Muscle layer of colon (tissue), 2 donors: ENCODE results near the gene ENTPD3.
A peak's percentile ranks its signal among the peaks of the same experiment; 100 is the strongest.

Source experiments
- H3K27ac ChIP-seq: one replicate; pipeline ENCODE4 v1.7.0; 2013; ENCODE audit warnings: low read depth, mild to moderate bottlenecking, low read length, moderate library complexity
- H3K27me3 ChIP-seq, 2 donors: one replicate each; pipeline ENCODE4 v1.7.0; 2013; ENCODE audit warnings: low read length in 2 of 2, mild to moderate bottlenecking in 2 of 2; ENCODE audit not compliant: insufficient read depth in 2 of 2, control insufficient read depth in 1 of 2
- H3K36me3 ChIP-seq: one replicate; pipeline ENCODE4 v1.7.0; 2013; ENCODE audit warnings: mild to moderate bottlenecking, low read length; ENCODE audit not compliant: insufficient read depth
- H3K4me1 ChIP-seq: one replicate; pipeline ENCODE4 v1.7.0; 2013; ENCODE audit warnings: mild to moderate bottlenecking, low read length; ENCODE audit not compliant: insufficient read depth
- H3K4me3 ChIP-seq, 2 donors: one replicate each; pipeline ENCODE4 v1.7.0; 2013; ENCODE audit warnings: low read length in 2 of 2, low read depth in 1 of 2, mild to moderate bottlenecking in 1 of 2, moderate library complexity in 1 of 2
- H3K9ac ChIP-seq: one replicate; pipeline ENCODE4 v1.7.0; 2013; ENCODE audit warnings: low read length
- H3K9me3 ChIP-seq: one replicate; pipeline ENCODE4 v1.7.0; 2013; ENCODE audit warnings: mild to moderate bottlenecking, low read length
- donor health status: abdominal sarcoma.
- donor health status: Adenocarcinoma of cecum.

ENTPD3 gene

DNA sequence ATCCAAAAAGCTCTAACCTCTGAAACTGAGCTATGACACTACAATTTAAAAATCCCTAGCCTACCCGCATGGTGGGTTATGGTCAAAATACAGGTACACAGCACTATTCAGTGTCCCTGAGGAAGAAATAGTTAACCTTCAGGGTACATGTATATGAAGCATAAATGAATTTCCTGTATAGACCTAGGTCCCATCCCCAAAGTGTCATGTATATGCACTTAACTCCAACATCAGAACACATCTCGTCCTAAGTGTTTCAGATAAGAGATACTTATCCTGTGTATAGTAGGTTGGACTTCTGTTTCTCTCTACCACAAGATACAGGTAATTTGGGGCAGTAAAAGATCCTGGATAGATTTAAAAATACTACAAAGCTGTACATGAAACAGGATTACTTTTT is 76.6 kb downstream of the ENTPD3 start:
- H3K4me3 ChIP-seq, result no peak overlapping the region
- H3K36me3 ChIP-seq, result peaks cover 35% of the 10 kb centered on the region
- H3K9me3 ChIP-seq, result no peaks in the 10 kb centered on the region
- peaks cover 7% of the 10 kb centered on the region for H3K4me1 ChIP-seq
- H3K27me3 ChIP-seq, result no peaks in the 10 kb centered on the region
- H3K9ac ChIP-seq, result no peak overlapping the region
- no peak overlapping the region for H3K27ac ChIP-seq

DNA sequence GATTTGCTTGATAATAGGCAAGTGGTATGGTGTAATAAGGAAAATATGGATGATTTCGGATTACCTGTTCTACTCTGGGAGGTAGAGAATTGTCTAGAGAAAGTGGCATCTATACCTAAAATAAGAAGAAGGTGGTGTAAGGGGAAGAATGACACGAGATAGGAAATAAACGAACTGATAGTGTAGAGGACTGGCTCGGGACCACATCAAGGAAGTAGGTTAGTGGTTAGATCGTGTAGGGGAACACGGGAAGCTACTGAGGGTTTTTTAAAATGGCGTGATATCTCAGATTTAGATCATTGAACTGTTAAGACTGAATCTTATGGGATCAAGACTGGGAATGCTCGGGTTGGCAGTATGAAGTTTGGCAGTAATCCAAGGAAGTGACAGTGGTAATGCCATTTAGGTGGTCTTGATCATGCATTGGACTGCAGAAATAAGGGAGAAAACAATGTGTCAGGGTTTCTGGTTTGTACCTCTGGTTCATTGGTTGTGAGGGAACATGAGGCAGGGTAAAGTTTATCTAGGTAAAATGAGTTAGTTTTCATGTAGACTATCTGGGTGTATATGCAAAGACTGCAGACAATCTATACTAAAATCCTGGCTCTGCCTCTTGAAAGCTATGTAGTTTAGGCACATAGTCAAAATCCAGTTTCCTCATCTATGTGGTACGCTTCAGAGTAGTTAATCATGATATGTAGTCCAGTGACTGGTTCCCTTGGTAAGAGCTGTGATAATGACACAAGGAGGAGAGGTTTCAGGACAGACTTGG is 77.5 kb downstream of the ENTPD3 start:
- no peaks in the 10 kb centered on the region for H3K9me3 ChIP-seq
- H3K9ac ChIP-seq, result no peak overlapping the region
- H3K27ac ChIP-seq, result no peak overlapping the region
- H3K4me1 ChIP-seq, result no peaks in the 10 kb centered on the region
- H3K27me3 ChIP-seq, result no peaks in the 10 kb centered on the region
- peaks cover 27% of the 10 kb centered on the region for H3K36me3 ChIP-seq
- no peak overlapping the region for H3K4me3 ChIP-seq

DNA sequence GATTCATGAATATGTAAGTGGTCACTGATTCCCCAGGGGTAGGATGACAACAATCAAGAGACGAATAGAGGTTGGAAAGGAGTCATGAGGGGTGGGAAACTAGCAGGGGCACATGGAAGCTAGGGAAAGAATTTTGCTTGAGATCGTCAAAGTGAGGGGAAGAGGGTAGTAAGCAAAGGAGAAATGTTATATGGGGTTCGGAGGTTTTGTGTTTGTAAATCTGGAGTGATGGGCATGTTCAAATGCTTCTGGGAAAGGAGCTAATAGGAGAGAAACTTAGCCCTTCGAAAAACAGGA is 78.1 kb downstream of the ENTPD3 start:
- H3K36me3 ChIP-seq, result peaks cover 23% of the 10 kb centered on the region
- no peak overlapping the region for H3K9ac ChIP-seq
- H3K4me1 ChIP-seq, result no peaks in the 10 kb centered on the region
- no peak overlapping the region for H3K4me3 ChIP-seq
- H3K27me3 ChIP-seq, result no peaks in the 10 kb centered on the region
- H3K9me3 ChIP-seq, result no peaks in the 10 kb centered on the region
- H3K27ac ChIP-seq, result no peak overlapping the region

DNA sequence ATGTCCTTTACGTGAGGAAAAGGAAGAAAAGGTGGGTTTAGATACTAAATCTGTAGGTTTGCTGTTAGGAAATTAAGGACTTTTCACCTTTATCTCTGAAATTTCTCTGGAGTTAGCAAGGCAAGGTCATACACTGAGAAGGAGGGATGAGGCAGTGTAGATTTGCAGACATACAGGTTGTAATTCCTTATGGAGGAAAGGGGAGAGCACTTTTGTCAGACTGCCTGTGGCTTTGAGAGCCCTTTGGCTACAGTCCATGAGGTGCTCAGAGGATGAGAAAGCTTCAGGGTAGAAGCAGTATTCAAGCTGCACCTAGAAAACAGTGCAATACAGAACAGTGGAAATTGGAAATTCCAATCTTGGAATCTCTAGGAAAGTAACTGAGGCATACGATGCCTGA is 78.5 kb downstream of the ENTPD3 start:
- peaks cover 19% of the 10 kb centered on the region for H3K36me3 ChIP-seq
- no peak overlapping the region for H3K4me3 ChIP-seq
- no peaks in the 10 kb centered on the region for H3K27me3 ChIP-seq
- no peaks in the 10 kb centered on the region for H3K9me3 ChIP-seq
- no peak overlapping the region for H3K27ac ChIP-seq
- no peaks in the 10 kb centered on the region for H3K4me1 ChIP-seq
- no peak overlapping the region for H3K9ac ChIP-seq

DNA sequence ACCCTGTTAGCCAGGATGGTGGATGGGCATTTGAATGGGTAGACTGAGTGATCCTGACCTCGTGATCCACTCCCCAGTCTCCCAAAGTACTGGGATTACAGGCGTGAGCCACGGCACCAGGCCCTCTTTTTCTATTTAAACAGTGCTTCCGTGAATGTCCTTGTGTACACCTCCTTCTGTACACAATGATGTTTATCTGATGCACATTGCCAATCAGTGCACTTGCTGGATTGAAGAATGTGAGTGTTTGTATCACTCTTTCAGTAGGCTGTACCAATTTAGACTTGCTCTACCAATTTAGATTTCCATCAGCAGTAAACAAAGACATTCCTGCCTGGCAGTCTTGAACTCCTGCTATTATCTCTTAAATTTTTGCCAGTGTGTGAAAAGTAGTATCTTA is 81.0 kb downstream of the ENTPD3 start:
- Histone ChIP-seq H3K36me3 (peaks cover 14% of the 10 kb centered on the region), H3K27me3 (no peaks in the 10 kb centered on the region), H3K9me3 (no peaks in the 10 kb centered on the region), H3K4me3 (no peak overlapping the region), H3K9ac (no peak overlapping the region), H3K27ac (no peak overlapping the region), H3K4me1 (no peaks in the 10 kb centered on the region)

DNA sequence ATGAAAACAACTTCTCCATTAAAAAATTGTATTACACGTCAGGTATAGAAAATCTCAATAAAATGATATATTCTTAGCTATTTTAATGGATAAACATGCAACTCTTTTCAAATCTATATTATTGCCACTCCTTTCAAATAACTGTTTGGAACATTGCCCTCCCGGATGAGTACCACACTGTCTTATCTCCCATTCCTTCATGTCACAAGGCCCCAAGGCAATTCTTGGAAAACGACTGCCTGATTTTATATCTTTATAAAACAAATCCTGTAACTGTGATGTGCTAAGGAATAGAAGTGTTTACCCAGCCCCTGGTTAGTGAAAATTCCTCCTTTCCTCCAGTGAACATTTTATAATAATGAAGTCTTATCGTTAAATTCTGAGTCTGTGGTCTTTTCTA is 83.7 kb downstream of the ENTPD3 start:
- Histone ChIP-seq H3K27ac (no peak overlapping the region), H3K4me1 (no peaks in the 10 kb centered on the region)

DNA sequence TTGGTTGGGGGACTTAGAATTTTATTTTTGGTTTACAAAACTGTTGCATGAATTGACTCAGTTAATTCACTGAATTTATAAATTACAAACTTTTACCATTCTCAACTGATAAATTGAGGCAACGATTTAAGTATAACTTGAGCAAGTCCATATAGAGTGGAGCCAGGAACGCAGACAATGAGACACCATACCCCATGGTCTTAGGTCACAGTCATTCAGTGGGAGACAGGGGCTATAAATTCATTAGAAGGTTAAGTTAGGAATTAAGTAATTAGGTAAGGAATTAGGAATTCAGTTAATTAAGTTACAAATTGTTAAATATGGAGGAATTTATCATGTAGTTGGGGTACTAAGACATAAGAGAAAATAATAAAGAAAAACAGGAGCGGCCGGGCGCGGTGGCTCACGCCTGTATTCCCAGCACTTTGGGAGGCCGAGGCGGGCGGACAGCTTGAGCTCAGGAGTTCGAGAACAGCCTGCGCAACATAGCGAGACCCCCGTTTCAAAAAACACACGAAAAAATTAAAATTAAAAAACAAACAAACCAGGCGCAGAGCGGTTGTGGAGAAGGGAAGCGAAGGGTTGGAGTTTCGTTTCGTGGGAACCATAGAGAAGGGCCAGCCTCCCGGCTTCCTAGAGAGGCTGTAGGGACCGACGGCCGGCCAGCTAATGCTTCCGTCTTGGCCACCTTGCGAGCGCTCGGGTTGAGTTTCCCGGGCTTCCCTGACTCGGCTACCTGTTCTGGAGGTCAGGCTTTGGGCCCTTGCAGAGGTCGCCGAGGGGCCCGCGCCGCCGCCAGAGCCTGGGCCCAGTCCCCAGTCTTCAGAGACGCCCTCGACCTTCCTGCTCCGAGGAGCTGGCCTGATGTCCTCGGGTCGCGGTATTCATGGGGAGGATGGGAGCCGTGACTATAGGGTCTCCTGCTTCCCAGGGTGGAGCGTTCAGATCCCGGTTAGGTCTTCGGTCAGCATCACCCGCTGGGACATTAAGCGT is 89.8 kb downstream of the ENTPD3 start, which contains the start of gene ZNF619:
TSS of gene ZNF619 (plus strand) at position 645 of the 993 bp plus-strand sequence. CDS start 858 bp downstream, outside the sequence.
- peak within 1 kb of the TSS; percentile 83 for H3K9ac ChIP-seq
- peaks cover 11% of the 10 kb centered on the region for H3K36me3 ChIP-seq
- no peaks in the 10 kb centered on the region for H3K9me3 ChIP-seq
- peak within 1 kb of the TSS; percentile 57 for H3K27ac ChIP-seq
- H3K27me3 ChIP-seq, result no peaks in the 10 kb centered on the region
- peaks cover 7% of the 10 kb centered on the region for H3K4me1 ChIP-seq
- H3K4me3 ChIP-seq, result peak within 1 kb of the TSS; percentile 75 to 87

More for the DNA sequence above, 83.7 kb downstream of the ENTPD3 start:
- H3K9ac ChIP-seq, result no peak overlapping the region
- H3K4me3 ChIP-seq, result no peak overlapping the region
- no peaks in the 10 kb centered on the region for H3K9me3 ChIP-seq
- no peaks in the 10 kb centered on the region for H3K27me3 ChIP-seq
- no peaks in the 10 kb centered on the region for H3K36me3 ChIP-seq

DNA sequence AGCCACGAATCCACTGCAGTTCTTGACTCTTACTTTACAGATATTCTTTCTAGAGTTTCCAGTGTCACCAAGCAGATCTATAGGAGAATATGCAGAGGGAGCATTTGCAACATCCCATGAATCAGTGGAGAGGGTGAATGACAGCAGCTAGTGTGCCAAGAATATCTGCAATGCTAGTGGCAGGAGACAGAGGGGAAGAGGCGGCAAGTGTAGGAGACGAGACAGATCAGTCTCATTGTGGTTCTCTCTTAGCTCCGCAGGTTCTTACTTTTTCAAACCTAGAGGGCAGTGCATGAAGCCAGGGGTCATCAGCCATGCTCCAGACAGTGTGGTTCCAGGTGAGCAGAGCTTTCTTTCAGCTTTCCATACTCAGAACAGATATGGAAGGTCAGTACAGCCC is 90.7 kb downstream of the ENTPD3 start:
- Histone ChIP-seq H3K27ac (no peak overlapping the region), H3K4me3 (peak overlapping the region; percentile 75 to 87), H3K4me1 (peaks cover 7% of the 10 kb centered on the region)

More for the DNA sequence above, 90.7 kb downstream of the ENTPD3 start:
- H3K9me3 ChIP-seq, result no peaks in the 10 kb centered on the region
- H3K36me3 ChIP-seq, result peaks cover 19% of the 10 kb centered on the region
- H3K27me3 ChIP-seq, result no peaks in the 10 kb centered on the region
- peak overlapping the region; percentile 83 for H3K9ac ChIP-seq
